Brain microvascular endothelial cell (primary cell): ENCODE results near the gene DPYD.

Source experiments
- DNase-seq: peaks from one replicate; pipeline ENCODE4 v3.0.0-alpha.2; 2020
- H3K27ac ChIP-seq: fragments of 250-450 bp; sonication (Bioruptor Pico); 2 replicates; pipeline ENCODE4 v1.5.1; 2020; ENCODE audit warnings: mild to moderate bottlenecking, moderate library complexity
- H3K27me3 ChIP-seq: fragments of 250-450 bp; sonication (Bioruptor Pico); replicated peaks from 2 replicates; pipeline ENCODE4 v1.5.1; 2020; ENCODE audit warnings: mild to moderate bottlenecking
- H3K36me3 ChIP-seq: fragments of 250-450 bp; sonication (Bioruptor Pico); replicated peaks from 2 replicates; pipeline ENCODE4 v1.5.1; 2020; ENCODE audit warnings: mild to moderate bottlenecking
- H3K4me3 ChIP-seq: 2 replicates; pipeline ENCODE4 v1.5.1; 2011; ENCODE audit warnings: low read depth, mild to moderate bottlenecking, control low read depth, low read length, moderate library complexity
- in situ Hi-C: cut with HindIII; loops from 2 replicates; pipeline ENCODE4 v1.10.0; 2017; ENCODE audit warnings: low sequenced_read_pairs, low pct_ligation_motif_present
- TF ChIP-seq, protein P1 (sequence below): IDR thresholded peaks from 2 replicates; pipeline ENCODE4 v1.5.1; 2011; ENCODE audit warnings: low read depth, mild to moderate bottlenecking, moderate library complexity, low read length, control low read depth, inconsistent platforms; ENCODE audit errors: missing control alignments

The DPYD gene

DNA sequence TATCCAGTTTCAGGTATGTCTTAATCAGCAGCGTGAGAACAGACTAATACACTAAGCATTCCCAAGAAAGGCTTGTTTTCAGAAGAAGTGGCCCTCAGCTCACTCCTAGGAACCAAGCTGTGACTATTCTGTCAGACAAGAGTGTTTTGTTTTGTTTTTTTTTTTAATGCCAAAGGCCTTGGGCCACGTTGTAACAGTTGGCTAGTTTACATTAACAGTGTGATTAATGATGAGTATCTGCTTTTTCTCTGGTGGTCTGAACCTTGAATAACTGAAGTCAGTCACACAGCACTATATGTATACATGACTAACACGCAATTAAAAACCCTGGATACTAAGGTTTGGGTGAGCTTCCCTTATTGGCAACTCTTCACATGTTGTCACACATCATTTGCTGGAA is 21.9 kb downstream of the DPYD start:
- H3K27ac ChIP-seq, result no peak overlapping the region
- DNase-seq, result no peak
- H3K27me3 ChIP-seq, result no peaks in the 10 kb centered on the region
- no peak overlapping the region for H3K4me3 ChIP-seq
- no peaks in the 10 kb centered on the region for H3K36me3 ChIP-seq
- in situ Hi-C loops, result no loop called here
- TF ChIP-seq, protein P1, sequence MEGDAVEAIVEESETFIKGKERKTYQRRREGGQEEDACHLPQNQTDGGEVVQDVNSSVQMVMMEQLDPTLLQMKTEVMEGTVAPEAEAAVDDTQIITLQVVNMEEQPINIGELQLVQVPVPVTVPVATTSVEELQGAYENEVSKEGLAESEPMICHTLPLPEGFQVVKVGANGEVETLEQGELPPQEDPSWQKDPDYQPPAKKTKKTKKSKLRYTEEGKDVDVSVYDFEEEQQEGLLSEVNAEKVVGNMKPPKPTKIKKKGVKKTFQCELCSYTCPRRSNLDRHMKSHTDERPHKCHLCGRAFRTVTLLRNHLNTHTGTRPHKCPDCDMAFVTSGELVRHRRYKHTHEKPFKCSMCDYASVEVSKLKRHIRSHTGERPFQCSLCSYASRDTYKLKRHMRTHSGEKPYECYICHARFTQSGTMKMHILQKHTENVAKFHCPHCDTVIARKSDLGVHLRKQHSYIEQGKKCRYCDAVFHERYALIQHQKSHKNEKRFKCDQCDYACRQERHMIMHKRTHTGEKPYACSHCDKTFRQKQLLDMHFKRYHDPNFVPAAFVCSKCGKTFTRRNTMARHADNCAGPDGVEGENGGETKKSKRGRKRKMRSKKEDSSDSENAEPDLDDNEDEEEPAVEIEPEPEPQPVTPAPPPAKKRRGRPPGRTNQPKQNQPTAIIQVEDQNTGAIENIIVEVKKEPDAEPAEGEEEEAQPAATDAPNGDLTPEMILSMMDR, result no peak

DNA sequence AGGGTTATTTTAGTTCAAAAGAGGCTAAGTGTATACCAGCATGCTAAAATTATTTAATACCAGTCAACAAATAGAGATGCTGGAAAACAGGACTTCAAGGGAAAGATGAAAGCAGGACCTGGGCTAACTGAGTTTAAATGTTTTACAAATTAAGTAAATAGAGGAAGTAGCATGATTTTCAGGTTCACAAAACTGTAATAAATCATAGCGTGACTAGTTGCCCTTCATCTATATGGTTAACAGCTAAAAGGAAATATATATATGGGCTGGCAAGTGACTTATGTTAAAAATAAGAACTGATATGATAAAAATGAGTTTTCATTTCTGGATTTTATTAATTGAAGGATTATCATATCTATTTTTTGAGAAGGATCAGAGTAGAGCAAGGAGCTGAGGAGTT is 25.6 kb downstream of the DPYD start:
- no peak overlapping the region for H3K4me3 ChIP-seq
- TF ChIP-seq, protein P1, result no peak
- no peaks in the 10 kb centered on the region for H3K27me3 ChIP-seq
- in situ Hi-C loops, result no loop called here
- no peak for DNase-seq
- H3K36me3 ChIP-seq, result no peaks in the 10 kb centered on the region
- H3K27ac ChIP-seq, result no peak overlapping the region

DNA sequence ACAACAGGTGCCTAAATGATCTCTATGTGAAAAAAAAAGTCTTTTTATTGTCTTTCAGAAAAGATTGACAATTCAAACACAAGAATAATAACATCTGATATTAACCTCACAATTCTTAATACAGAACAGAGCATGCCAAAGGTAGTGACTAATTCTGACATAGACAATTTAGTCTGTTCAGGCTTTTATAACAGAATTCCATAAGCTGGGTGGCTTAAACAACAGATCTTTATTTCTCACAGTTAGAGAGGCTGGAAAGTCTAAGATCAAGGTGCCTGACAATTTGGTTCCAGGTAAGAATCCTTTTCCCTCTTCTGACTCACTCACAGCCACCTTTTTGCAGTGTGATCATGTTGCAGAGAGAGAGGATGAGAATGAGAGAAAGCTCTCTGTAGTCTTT is 27.0 kb downstream of the DPYD start:
- no peaks in the 10 kb centered on the region for H3K36me3 ChIP-seq
- no peak overlapping the region for H3K27ac ChIP-seq
- no peak overlapping the region for H3K4me3 ChIP-seq
- in situ Hi-C loops, result no loop called here
- TF ChIP-seq, protein P1, result no peak
- DNase-seq, result no peak
- no peaks in the 10 kb centered on the region for H3K27me3 ChIP-seq

DNA sequence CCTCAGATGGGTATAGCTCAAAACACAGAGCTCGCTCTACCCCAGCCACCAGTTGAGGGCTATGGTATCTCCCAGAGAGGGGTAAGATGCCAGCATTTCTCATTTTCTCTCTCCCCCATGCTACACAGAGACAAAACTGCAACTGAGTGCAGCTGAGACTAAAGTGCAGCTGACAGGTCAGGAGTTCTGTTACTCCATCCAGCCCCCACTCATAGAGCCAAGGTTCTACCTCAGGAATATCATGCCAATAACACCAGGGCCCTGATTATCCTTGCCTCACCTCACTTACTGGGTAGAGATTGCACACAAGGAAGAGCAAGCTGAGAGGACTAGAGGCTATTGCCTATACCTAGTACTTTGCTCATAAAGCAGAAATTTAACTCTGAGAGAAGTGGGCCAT is 34.6 kb downstream of the DPYD start:
- Histone ChIP-seq H3K27me3 (no peaks in the 10 kb centered on the region), H3K36me3 (no peaks in the 10 kb centered on the region), H3K4me3 (no peak overlapping the region), H3K27ac (no peak overlapping the region)
- in situ Hi-C loops, result no loop called here
- no peak for DNase-seq
- TF ChIP-seq, protein P1, result no peak

DNA sequence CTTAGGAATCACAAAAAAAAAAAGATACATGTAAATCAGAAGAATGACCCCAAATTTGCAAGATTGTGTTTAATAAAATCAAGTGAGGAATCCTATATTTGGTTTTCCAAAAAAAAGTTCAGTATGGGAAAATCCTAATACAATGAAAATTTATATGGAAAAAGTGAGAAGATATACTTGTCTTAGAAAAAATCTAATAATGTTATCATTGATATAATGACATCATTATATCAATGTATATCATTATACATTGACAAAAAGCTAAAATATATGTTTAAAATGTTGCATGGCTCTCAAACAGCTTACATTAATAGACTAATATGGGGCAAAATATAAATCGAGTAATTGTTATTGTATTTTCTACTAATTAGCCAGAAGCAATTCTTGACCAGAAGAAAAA is 37.0 kb downstream of the DPYD start:
- Histone ChIP-seq H3K36me3 (no peaks in the 10 kb centered on the region), H3K4me3 (no peak overlapping the region), H3K27me3 (no peaks in the 10 kb centered on the region), H3K27ac (no peak overlapping the region)
- DNase-seq, result no peak
- in situ Hi-C loops, result no loop called here
- TF ChIP-seq, protein P1, result no peak

DNA sequence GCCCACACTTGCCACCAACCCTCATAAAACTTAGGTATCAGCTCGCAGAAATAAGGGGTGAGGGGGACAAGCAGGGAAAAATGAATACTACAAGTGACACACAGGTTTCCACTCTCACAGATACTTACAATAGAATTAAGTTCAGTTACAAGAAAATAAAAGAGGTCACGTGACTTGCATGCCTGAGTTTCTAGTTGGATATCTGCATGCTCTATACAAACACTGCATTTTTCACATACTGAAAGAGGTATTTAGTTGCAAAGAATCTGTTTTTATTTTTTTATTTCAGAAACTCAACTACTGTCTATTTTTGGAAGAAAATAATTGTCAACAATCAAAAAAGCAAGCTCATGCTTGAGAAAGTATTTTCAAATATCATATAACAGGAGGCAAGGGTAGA is 43.5 kb downstream of the DPYD start:
- Histone ChIP-seq H3K27ac (no peak overlapping the region), H3K4me3 (no peak overlapping the region), H3K27me3 (no peaks in the 10 kb centered on the region), H3K36me3 (no peaks in the 10 kb centered on the region)
- in situ Hi-C loops, result no loop called here
- TF ChIP-seq, protein P1, result no peak
- no peak for DNase-seq
